ENCODE measurements around the gene STAT6.

- TF ChIP-seq CTCF (conservative IDR thresholded peaks at IDR 0.05; ENCODE audit: low read length) (no peak), EZH2phosphoT487 (IDR thresholded peaks at IDR 0.05; ENCODE audit: borderline replicate concordance) (no peak)
Measured at GRCh38 chr12:57072661-57073060, 38.5 kb downstream of the STAT6 start.
